ENCODE measurements around the gene TCEA3. TPM values are rescaled to one million over a fixed set of nuclear protein-coding genes. Genes with fewer than 3 reads are reported as not detected.

Gene TCEA3
- total RNA-seq, 2 experiments from 2014 or later: 5.5 to 6.8 TPM

- ChIA-PET POLR2A (interaction anchor here (0.5 to 1.7 kb wide), 13 partner anchors 9 to 1621 kb away, joined by 3 to 47 read pairs (median 5); partner anchors contain the start of genes RPL11 and ZNF436), CTCF (interaction anchor here (1.1 to 1.7 kb wide), 2 partner anchors 25 to 60 kb away, joined by 8 to 10 read pairs; no protein-coding TSS in a partner anchor)
- peaks cover 34% of the 10 kb centered on the region for H3K36me3 Mint-ChIP-seq (ENCODE audit: low read depth)
- no peaks in the 10 kb centered on the region for H3K9me3 Mint-ChIP-seq (ENCODE audit: low read depth)
- H3K4me3 Mint-ChIP-seq: peak overlapping the region; percentile 85
- peak overlapping the region; percentile 96 for H3K27ac Mint-ChIP-seq
- ATAC-seq (peak; percentile 18), DNase-seq (peak; percentile 80)
- H3K27me3 Mint-ChIP-seq: no peaks in the 10 kb centered on the region
- H3K4me1 Mint-ChIP-seq: peaks cover 42% of the 10 kb centered on the region
- intact Hi-C loops (cut with DNase I, micrococcal nuclease): loop anchor here (1.0 to 10.0 kb wide), 13 partner anchors 25 to 1318 kb away; partner anchors contain the start of genes ASAP3 (in 1 of the 2), CDC42 (in 1 of the 2), E2F2 (in 1 of the 2) and GALE (in 1 of the 2)
These were observed 81.1 kb downstream of the TCEA3 start for GRCh38 chr1:23343221-23344110.

GRCh38 chr1:23341931-23342692 is 82.4 kb downstream of the TCEA3 start:
- intact Hi-C loops (cut with DNase I, micrococcal nuclease): loop anchor here (2.0 to 10.0 kb wide), 4 partner anchors 63 to 1303 kb away; partner anchors contain the start of genes CDC42 (in 1 of the 2) and SRRM1 (in 1 of the 2)
- POLR2A ChIA-PET: interaction anchor here (0.5 to 2.0 kb wide), 3 partner anchors 17 to 279 kb away, joined by 3 to 8 read pairs (median 5); no protein-coding TSS in a partner anchor
- CTCF ChIA-PET: interaction anchor here (0.5 to 3.9 kb wide), 5 partner anchors 13 to 401 kb away, joined by 3 to 19 read pairs (median 3); partner anchors contain the start of gene ELOA
- Mint-ChIP-seq H3K27me3 (no peaks in the 10 kb centered on the region), H3K9me3 (ENCODE audit: low read depth) (no peaks in the 10 kb centered on the region), H3K4me3 (peak overlapping the region; percentile 85), H3K27ac (peak overlapping the region; percentile 83), H3K36me3 (ENCODE audit: low read depth) (peaks cover 44% of the 10 kb centered on the region), H3K4me1 (peaks cover 54% of the 10 kb centered on the region)
- ATAC-seq (no peak), DNase-seq (no peak)

DNA sequence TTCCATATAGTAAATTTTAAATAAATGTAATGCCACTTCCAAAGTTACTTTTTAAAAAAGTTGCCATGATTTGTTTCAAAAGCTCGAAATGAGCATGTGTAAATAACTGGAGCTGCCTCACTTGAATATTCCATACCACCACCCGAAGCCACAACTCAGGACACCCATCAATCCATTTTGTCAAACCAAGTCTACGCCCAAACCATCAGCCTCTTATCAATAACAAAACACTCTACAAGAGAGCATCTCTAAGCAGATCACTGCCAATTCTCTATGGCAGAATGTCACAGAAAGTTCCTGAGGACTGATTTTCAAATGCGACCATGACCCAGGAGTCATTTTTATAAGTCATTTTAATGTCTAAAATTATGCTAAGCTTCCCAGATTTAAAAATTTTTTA is 84.9 kb downstream of the TCEA3 start:
- ATAC-seq (no peak), DNase-seq (no peak)
- Mint-ChIP-seq H3K9me3 (ENCODE audit: low read depth) (no peaks in the 10 kb centered on the region), H3K27me3 (no peaks in the 10 kb centered on the region), H3K27ac (peak overlapping the region; percentile 55), H3K4me1 (peaks cover 54% of the 10 kb centered on the region), H3K36me3 (ENCODE audit: low read depth) (peaks cover 58% of the 10 kb centered on the region), H3K4me3 (peak overlapping the region; percentile 85)
- POLR2A ChIA-PET: interaction anchor here (0.6 kb wide), 1 partner anchor 156 kb away, joined by 3 read pairs; no protein-coding TSS in a partner anchor
- CTCF ChIA-PET: interaction anchor here (0.6 to 3.9 kb wide), 5 partner anchors 15 to 557 kb away, joined by 3 to 19 read pairs (median 3); no protein-coding TSS in a partner anchor
- intact Hi-C loops (cut with DNase I, micrococcal nuclease): loop anchor here in 1 of 2 experiments (5.0 to 10.0 kb wide), 3 partner anchors 278 to 1305 kb away; partner anchors contain the start of genes CDC42 and SRRM1

DNA sequence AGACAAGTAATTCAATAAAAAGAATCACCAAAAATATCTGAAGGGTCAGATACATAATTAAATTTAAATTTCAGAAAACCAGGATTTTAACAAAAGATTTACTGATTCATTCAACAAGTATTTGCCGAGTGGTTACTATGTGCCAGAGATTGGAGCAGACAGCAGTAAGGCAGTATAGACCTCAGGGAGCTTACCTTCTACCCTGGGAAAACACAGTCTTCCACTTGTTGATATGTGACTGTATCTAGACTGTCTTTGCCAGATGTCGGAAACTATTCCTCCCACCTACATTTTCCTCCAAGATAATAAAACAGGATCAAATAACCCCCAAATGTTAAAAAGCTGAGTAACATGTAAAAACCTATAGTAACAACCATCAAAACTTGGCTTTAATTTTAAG is 86.7 kb downstream of the TCEA3 start:
- no peaks in the 10 kb centered on the region for H3K9me3 Mint-ChIP-seq (ENCODE audit: low read depth)
- DNase-seq (no peak), ATAC-seq (no peak)
- POLR2A ChIA-PET: no interaction called here
- no peak overlapping the region for H3K4me3 Mint-ChIP-seq
- H3K36me3 Mint-ChIP-seq (ENCODE audit: low read depth): peaks cover 67% of the 10 kb centered on the region
- peak overlapping the region; percentile 21 for H3K27ac Mint-ChIP-seq
- CTCF ChIA-PET: interaction anchor here (0.5 to 2.3 kb wide), 4 partner anchors 8 to 158 kb away, joined by 3 to 6 read pairs (median 3); no protein-coding TSS in a partner anchor
- no peaks in the 10 kb centered on the region for H3K27me3 Mint-ChIP-seq
- intact Hi-C loops (cut with DNase I, micrococcal nuclease): no loop called here
- H3K4me1 Mint-ChIP-seq: peaks cover 59% of the 10 kb centered on the region

DNA sequence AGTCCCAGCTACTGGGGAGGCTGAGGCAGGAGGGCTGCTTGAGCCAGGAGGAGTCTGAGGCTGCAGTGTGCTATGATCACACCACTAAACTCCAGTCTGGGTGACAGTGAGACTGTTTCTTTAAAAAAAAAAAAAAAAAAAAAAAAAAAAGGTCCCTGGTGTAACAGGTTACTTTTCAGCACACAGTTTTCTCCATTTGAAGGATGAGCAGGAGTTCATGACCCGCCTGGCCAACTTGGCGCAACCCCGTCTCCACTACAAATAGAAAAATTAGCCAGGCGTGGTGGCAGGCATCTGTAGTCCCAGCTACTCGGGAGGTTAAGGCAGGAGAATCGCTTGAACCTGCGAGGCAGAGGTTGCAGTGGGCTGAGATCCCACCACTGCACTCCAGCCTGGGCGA is 92.8 kb downstream of the TCEA3 start:
- Mint-ChIP-seq H3K4me3 (no peak overlapping the region), H3K4me1 (peaks cover 41% of the 10 kb centered on the region), H3K27me3 (no peaks in the 10 kb centered on the region), H3K9me3 (ENCODE audit: low read depth) (no peaks in the 10 kb centered on the region), H3K27ac (no peak overlapping the region), H3K36me3 (ENCODE audit: low read depth) (peaks cover 72% of the 10 kb centered on the region)
- ChIA-PET CTCF (interaction anchor here (0.9 kb wide), 1 partner anchor 306 kb away, joined by 5 read pairs; no protein-coding TSS in a partner anchor), POLR2A (no interaction called here)
- ATAC-seq (no peak), DNase-seq (no peak)
- intact Hi-C loops (cut with DNase I, micrococcal nuclease): no loop called here

Other genes starting within 250 kb of the TCEA3 start
- gene HTR1D, start 207.2 kb downstream of the TCEA3 start, total RNA-seq: not detected
- 100 to 1,000 TPM; 190 to 210 TPM for gene HNRNPR, start 80.5 kb downstream of the TCEA3 start, total RNA-seq
- 1 to 10 TPM; 5.2 to 6.1 TPM for gene ZNF436, start 54.9 kb downstream of the TCEA3 start, total RNA-seq
- gene ASAP3, start 59.4 kb upstream of the TCEA3 start, total RNA-seq: under 1 TPM; 0.37 to 0.57 TPM
- 10 to 100 TPM; 25.0 to 32.0 TPM for gene E2F2, start 106.5 kb upstream of the TCEA3 start, total RNA-seq
- 10 to 100 TPM; 42.6 to 43.9 TPM for gene ID3, start 134.8 kb upstream of the TCEA3 start, total RNA-seq